Adrenal gland (tissue), 5 donors: Measurements from ENCODE around the gene ACER3.

ENCODE experiments used
- POLR2A ChIP-seq, 2 donors: fragments of 450-650 bp; IDR thresholded peaks; one replicate each; pipeline ENCODE4 v1.6.1; 2017; ENCODE audit warnings: antibody characterized with exemption in 2 of 2, mild to moderate bottlenecking in 2 of 2, moderate library complexity in 1 of 2
- TF ChIP-seq, protein P1 (sequence below), 6 experiments: fragments of 450-650 bp in 4 of 6; fragments of 200-600 bp in 2 of 6; sonication (generic) in 1 of 6; IDR thresholded peaks; 1 replicate in 5 of 6; 2 replicates in 1 of 6; pipeline versions ENCODE4 v1.5.1 to v1.8.0; 2016 to 2021; ENCODE audit warnings: antibody characterized with exemption in 6 of 6, mild to moderate bottlenecking in 2 of 6, moderate library complexity in 1 of 6
- donor health status: DM: no; HTN: no; CAD: no.

DNA sequence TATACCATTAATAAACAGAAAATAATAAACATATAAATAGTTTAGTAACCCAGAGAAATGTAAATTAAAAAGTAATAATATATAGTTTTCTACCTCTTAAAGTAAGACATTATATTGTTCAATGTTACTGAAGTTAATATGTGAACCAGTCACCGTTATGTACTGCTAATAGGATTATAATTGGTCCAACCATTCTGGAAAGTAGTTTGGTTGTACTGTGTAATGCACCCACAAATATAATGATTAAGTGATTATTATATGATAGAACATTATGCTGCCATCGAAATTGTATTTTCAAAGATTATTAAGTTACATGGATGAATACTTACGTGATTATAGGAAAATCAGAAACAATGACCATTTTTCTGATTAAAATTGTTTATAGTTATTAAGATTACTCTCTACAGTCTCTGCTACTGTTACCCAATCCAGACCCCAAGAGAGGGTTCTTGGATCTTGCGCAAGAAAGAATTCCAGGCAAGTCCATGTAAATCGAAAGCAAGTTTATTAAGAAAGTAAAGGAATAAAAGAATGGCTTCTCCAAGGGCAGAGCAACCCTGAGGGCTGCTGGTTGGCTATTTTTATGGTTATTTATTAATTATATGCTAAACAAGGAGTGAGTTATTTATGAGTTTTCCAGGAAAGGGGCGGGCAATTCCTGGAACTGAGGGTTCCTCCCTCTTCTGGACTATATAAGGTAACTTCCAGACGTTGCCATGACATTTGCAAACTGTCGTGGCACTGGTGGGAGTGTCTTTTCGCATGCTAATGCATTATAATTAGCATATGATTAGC lies 50.1 kb downstream of the ACER3 start:
- TF ChIP-seq, protein P1, sequence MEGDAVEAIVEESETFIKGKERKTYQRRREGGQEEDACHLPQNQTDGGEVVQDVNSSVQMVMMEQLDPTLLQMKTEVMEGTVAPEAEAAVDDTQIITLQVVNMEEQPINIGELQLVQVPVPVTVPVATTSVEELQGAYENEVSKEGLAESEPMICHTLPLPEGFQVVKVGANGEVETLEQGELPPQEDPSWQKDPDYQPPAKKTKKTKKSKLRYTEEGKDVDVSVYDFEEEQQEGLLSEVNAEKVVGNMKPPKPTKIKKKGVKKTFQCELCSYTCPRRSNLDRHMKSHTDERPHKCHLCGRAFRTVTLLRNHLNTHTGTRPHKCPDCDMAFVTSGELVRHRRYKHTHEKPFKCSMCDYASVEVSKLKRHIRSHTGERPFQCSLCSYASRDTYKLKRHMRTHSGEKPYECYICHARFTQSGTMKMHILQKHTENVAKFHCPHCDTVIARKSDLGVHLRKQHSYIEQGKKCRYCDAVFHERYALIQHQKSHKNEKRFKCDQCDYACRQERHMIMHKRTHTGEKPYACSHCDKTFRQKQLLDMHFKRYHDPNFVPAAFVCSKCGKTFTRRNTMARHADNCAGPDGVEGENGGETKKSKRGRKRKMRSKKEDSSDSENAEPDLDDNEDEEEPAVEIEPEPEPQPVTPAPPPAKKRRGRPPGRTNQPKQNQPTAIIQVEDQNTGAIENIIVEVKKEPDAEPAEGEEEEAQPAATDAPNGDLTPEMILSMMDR (IDR thresholded peaks at IDR 0.05), result no peak
- TF ChIP-seq POLR2A (IDR thresholded peaks at IDR 0.05), result no peak
